Activated CD4-positive, CD25-positive, alpha-beta regulatory T cell treated with anti-CD3 and anti-CD28 coated beads, Interleukin-2, amount 50 U/mL, for 16 hours (primary cell): ENCODE results near the gene MIPEP.

Experiments
- DNase-seq: peaks from one replicate; pipeline ENCODE4 v3.0.0-alpha.2; 2020; ENCODE audit warnings: low read depth, low spot score

MIPEP gene

DNA sequence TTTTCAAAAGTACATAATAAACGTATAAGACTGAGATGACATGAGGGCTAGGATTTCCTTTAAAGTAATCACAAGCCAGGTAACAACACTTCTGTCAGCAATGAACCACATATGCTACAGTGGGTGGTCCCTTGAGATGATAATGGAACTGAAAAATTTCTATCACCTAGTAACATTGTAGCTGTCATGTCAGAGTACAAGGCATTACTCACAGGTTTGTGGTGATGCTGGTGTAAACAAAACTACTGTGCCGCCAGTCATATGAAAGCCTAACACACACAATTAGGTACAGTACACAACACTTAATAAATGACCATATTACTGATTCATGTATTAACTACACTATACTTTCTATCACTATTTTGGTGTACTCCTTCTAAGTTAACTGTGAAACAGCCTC is 36.8 kb downstream of the MIPEP start:
- DNase-seq = no peak

DNA sequence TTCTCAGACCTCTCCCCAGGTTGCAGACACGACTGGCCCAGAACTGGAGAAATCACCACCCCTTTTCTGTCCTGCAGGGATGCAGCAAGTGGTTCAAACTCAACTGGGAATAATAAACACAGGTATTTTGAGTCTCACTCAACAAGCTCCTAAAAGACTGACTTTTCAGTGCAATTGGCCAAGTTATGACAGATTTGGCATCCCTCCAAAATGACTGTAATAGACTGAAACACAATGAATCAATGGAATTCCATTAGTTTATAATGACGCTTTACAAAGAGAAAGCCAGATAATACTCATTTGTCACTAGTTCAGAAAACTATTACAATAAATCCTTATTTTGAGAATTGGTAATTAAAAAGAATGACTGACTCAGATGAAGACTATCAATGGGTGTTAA is 38.1 kb downstream of the MIPEP start:
- DNase-seq = no peak

DNA sequence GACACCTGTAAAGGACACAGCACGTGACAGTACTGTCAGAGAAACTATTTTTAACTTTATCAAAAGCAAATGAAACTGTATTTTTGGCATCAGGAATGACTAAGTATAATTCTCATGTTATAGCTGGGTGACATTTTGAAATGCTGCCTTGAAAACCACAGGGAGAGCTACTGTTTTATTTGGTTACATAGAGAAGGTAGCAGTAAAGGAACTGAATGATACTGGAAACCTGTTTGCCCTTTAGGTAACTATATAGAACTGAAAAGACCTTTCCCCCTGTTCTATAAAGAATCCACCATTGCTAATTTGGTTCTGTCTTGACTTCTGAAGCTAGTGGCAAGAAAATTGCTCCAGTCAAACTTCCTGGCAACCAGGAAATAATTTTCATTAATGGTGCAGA is 39.1 kb downstream of the MIPEP start:
- no peak for DNase-seq

DNA sequence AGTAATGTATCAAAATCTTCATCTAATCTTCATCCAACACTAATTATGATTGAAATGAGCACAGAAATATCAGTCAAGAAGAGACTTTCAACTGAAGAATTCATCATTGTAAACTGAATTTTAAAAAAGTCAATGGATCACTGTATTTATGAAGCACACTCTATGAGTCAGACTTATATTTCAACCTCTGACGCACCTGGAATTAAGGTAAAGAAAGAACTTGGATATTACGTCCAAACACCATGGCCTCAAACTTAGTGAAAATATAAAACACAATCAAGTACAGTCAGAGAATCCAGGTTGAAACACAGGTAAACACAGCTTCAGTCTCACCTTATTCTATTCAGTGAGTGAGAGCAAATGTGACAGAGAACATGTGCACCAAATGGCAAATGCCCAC is 39.5 kb downstream of the MIPEP start:
- no peak for DNase-seq

- DNase-seq = no peak
Measured at GRCh38 chr13:23848646-23849141, 40.5 kb downstream of the MIPEP start.

- DNase-seq = no peak
Measured at GRCh38 chr13:23848019-23848418, 41.2 kb downstream of the MIPEP start.

- no peak for DNase-seq
Measured at GRCh38 chr13:23847497-23847896, 41.7 kb downstream of the MIPEP start.

GRCh38 chr13:23845105-23845725 is 44.0 kb downstream of the MIPEP start:
- DNase-seq = no peak

DNA sequence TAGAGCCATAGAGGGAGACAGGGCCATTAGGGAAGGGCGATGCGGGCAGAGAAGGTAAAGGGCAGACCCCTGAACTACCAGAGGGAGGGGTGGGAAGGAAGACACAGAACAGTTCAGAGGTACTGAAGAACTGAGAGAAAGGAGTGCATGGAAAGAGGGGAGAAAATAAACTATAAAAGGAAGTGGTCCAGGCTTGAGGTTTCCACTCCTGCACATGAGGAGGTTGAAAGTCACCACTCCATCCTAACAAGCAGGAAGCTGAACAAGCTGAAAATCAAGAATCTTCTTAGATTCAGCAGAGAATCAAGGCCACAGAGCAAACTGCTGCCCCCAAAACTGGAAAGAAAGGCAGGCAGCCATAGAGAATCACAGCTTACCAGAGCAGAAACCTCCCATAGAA is 45.1 kb downstream of the MIPEP start:
- DNase-seq = no peak

DNA sequence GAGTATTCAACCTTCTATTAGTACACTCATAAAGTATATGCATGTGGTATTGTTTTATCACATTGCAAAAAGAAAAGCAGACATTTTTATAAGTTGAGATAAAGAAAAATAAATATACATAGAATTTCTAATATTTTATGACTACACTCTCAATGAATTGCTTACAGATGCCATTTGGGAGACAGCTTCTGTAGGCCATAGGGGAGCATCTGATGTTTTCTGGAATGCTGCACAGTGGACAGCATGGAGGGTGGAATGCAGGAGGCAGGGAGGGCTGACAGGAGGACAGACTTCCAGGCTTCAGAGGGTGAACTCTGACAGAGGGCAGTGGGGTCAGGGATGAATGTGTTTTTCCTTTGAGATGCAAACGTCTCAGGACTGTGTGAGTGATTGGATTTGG is 45.8 kb downstream of the MIPEP start:
- DNase-seq = no peak

DNA sequence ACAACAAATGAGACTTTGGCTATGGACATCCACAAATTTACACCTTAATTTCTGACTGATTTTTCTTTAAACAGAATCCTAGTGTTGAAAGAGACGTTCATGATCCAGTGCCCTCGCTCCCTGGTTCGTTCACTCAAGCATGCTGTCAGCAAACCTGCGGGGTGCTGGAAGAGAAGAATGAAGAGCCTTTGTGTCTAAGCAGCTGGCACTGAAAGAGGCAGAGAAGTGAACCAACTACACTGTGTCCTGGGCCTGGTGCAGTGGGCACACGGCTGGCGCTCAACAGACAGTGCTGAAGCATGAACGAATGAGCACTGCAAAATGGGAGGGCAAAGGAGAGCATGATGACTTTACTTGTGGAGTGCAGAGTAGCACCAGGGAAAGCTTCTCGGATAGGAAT is 46.8 kb downstream of the MIPEP start:
- no peak for DNase-seq

DNA sequence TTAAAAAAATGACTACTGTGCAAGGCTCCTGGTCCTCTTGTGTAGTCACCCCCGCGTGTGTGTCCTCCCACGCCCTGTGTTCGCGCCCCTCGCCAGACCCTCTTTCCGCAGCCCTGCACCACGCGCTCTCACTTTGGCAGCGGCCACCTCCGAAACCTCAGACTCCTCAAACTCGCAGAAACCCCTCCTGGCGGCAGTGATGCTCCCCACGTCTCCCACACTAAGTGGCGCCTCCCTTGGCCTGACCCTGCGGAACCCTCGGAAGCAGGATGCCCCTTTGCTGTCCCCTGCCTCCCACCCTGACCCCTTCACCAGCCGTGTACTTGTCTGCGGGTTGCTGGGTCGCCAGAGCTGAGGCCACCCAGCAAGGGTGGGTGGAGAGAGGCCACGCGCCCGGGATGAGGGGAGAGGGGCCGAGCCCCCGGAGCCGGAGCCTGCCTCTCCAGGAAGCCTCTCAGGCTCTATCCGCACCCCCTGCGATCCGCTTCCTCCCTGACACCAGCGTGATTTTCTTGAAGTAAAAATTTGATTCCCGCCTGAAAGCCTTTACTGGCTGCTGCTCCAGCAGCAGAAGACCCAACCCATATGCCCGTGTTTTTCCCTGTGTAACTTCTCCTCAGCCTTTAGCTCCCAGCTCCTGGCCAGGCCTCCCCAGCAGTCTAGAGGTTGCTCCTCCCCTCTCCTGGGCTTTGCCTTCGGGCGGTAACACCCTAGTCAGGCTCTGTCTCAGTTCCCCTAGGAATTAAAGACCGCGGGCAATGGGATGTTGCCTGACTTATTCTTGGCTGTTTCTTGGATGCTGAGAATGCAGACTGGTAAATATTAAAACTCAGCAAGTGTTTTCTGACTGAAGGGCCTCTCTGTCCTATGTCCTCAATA is 55.2 kb downstream of the MIPEP start:
- DNase-seq = no peak

DNA sequence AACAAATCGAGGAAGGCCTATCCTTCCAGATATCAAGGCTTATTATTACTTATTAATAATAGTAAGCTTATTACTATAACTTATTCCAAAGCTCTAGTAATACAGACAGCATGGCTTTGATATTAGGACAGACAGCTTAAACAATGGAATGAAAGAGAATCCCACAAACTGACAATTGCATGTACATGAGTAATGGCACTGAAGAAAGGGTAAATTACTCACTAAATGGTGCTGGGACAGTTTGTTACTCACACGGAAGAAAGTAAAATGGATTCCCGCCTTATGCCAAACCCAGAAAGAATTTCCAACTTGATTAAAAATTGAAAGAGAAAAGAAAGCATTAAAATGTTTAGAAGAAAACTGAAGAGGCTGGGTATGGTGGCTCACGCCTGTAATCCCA is 60.3 kb downstream of the MIPEP start:
- DNase-seq = no peak

GRCh38 chr13:23828086-23828485 is 61.1 kb downstream of the MIPEP start:
- no peak for DNase-seq

DNA sequence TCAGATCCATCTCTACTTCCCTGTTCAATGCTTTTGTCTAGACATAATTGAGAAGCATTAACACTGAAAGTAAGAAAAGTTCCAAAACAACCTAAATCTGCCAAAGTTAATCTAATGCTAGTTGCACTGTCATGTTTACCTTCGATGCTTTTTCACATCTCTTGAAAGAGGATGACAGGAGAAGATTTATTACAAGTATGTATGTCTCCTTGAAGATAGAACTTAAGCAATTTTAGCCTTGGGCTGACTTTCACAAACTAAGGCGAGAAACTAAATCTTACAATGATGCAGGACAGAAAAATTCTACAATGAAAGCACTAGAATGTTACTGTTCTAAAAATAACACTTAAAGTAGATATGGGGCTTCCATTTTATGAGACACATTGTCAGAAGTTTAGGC is 64.0 kb downstream of the MIPEP start:
- no peak for DNase-seq

- DNase-seq = no peak
Measured at GRCh38 chr13:23824371-23824770, 64.8 kb downstream of the MIPEP start.

GRCh38 chr13:23822252-23822824 is 66.9 kb downstream of the MIPEP start:
- no peak for DNase-seq

- DNase-seq = no peak
Measured at GRCh38 chr13:23820530-23820929, 68.7 kb downstream of the MIPEP start.

DNA sequence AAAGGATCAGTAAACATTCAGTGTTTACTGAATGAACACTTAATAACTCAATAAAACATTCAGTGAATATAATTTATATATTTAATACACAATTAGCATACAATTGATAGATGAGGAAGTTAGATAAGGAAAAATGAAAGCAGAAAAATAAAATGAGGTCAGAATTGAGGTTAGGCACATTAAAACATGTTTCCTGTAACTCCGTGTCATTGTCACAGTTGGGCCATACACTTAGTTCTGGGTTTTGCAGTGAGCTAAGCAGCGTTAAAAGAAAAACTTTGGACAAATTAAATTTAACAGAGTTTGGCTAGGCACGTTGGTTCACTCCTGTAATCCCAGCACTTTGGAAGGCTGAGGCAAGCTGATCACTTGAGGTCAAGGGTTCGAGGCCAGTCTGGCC is 71.4 kb downstream of the MIPEP start:
- DNase-seq = no peak

DNA sequence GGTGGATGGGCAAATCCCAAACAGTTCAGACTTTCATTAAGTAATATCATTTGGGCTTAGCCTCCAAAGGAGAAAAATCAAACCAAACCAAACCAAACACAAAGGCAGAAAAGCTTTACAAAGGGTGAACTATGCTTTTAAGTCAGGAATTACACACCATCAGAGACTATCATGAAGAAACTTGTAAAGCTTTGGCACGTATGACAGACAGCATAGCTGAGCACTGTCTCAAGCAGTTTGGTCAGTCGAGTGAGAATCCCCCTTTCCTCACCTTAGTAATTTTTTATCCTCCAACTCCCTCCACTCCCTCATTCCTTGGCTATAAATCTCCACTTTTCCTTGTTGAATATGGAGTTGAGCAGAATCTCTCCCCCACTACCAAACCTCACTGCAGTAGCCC is 72.1 kb downstream of the MIPEP start:
- no peak for DNase-seq

DNA sequence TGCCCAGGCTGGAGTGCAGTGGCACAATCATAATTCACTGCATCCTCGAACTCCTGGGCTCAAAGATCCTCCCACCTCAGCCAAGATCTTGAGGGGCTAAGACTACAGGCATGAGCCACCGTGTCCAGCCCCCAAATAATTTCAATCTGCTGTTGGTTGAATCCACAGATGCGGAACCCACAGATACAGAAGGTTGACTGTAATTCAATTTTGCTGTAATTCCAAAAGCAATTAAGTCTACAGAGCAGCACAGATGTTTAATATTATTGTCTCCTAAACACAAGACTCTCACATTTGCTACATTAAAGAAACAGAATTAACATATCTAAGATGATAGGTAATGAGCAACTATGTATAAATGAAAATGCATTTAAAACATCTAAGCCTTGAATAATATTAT is 75.6 kb downstream of the MIPEP start:
- DNase-seq = no peak

DNA sequence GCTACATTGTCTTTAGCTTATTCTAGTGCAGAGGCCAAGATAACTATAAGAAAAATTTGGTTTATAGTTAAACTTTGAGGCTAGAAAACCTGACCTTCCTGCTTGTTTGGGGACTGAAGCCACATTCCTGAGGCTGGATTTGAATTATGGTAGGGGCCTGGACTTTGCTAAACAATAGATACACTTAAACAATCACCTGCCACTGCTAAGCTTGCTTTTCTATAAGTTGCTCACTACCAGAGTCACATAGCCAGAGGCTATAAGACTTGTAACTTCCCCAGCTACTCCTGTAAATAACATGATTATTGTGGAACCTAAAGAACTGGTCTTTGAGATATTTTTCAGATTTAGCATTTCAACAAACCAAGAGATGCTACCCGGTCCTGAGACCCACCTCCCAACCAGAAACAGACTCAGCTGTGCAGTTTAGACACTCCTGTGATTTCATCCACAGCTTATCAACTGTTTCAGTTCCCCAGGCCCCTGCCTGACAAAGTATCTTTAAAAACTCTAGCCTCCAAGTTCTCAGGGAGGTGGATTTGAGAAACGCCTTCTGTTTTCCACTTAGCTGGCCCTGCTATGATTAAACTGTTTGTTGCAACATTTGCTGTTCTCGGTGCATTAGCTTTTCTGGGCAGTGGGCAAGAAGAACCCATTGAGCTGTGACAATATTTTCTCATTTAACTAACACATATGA is 77.7 kb downstream of the MIPEP start:
- DNase-seq = no peak
